OCI-LY7 (cell line): ENCODE results near the gene FREY1. TPM values are rescaled to one million over a fixed set of nuclear protein-coding genes. Genes with fewer than 3 reads are reported as not detected.

Experiments
- BruUV-seq: library from RNA; stranded (reverse); fragments of 400-500 nt; replicated peaks from 2 replicates; lab custom pipeline; 2021; lab: Mats Ljungman, UMichigan
- CTCF ChIA-PET: fragments of 300-600 bp; sonication (Branson Sonifier 250); formaldehyde crosslinking; loops from one replicate; lab custom pipeline; 2022; ENCODE audit warnings: antibody characterized with exemption; ENCODE audit not compliant: unreplicated experiment; lab: Charles Lee
- POLR2A ChIA-PET: fragments of 300-600 bp; sonication (Branson Sonifier 250); formaldehyde crosslinking; loops from one replicate; lab custom pipeline; 2022; ENCODE audit warnings: antibody characterized with exemption; lab: Charles Lee
- DNase-seq: peaks from one replicate; pipeline ENCODE4 v3.0.0-alpha.2; 2015; ENCODE audit warnings: low spot score
- H2AFZ ChIP-seq: fragments of 200-600 bp; sonication (generic), shearing (Covaris generic); 2 replicates; pipeline ENCODE4 v1.6.1; 2014; ENCODE audit warnings: mild to moderate bottlenecking, antibody characterized with exemption, low read length, moderate library complexity
- H3K27ac ChIP-seq: fragments of 200-600 bp; sonication (generic); 2 replicates; pipeline ENCODE4 v1.5.1; 2014; ENCODE audit warnings: mixed run types, low read depth, mild to moderate bottlenecking, moderate library complexity, low read length, inconsistent platforms; ENCODE audit not compliant: poor library complexity, severe bottlenecking
- H3K36me3 ChIP-seq: fragments of 200-600 bp; sonication (generic); 2 replicates; pipeline ENCODE4 v1.6.1; 2014; ENCODE audit warnings: mild to moderate bottlenecking, antibody characterized with exemption, low read length, moderate library complexity, mixed read lengths; ENCODE audit not compliant: insufficient read depth
- H3K4me1 ChIP-seq: fragments of 200-600 bp; sonication (generic); 2 replicates; pipeline ENCODE4 v1.5.1; 2014; ENCODE audit warnings: mild to moderate bottlenecking, low read length; ENCODE audit not compliant: insufficient read depth, poor library complexity, severe bottlenecking
- H3K4me2 ChIP-seq: fragments of 200-600 bp; sonication (generic); 2 replicates; pipeline ENCODE4 v1.6.1; 2014; ENCODE audit warnings: mild to moderate bottlenecking, low read length
- H3K4me3 ChIP-seq: fragments of 200-600 bp; sonication (generic); 2 replicates; pipeline ENCODE4 v1.5.1; 2014; ENCODE audit warnings: mild to moderate bottlenecking, low read depth, low read length; ENCODE audit not compliant: poor library complexity, severe bottlenecking
- H3K79me2 ChIP-seq: fragments of 200-600 bp; sonication (generic); 2 replicates; pipeline ENCODE4 v1.6.1; 2016; ENCODE audit warnings: low read depth, mild to moderate bottlenecking, low read length, moderate library complexity, mixed read lengths; ENCODE audit not compliant: insufficient read depth
- H3K9me2 ChIP-seq: fragments of 200-600 bp; sonication (generic); 2 replicates; pipeline ENCODE4 v1.6.1; 2016; ENCODE audit warnings: mild to moderate bottlenecking, low read length, mixed read lengths; ENCODE audit not compliant: insufficient read depth
- H3K9me3 ChIP-seq: fragments of 200-600 bp; sonication (generic); 2 replicates; pipeline ENCODE4 v1.6.1; 2014; ENCODE audit warnings: mild to moderate bottlenecking, mixed run types, low read length, mixed read lengths
- H4K20me1 ChIP-seq: fragments of 200-600 bp; sonication (generic); 2 replicates; pipeline ENCODE4 v1.6.1; 2014; ENCODE audit warnings: mild to moderate bottlenecking, antibody characterized with exemption, low read length, moderate library complexity, mixed read lengths; ENCODE audit not compliant: insufficient read depth
- EZH2phosphoT487 ChIP-seq: fragments of 200-600 bp; sonication (generic); IDR thresholded peaks from 2 replicates; pipeline ENCODE4 v1.6.1; 2018; ENCODE audit warnings: low read depth, borderline replicate concordance, mild to moderate bottlenecking, mixed run types, antibody characterized with exemption, low read length, moderate library complexity, mixed read lengths
- intact Hi-C: fragments of 100-400 bp; cut with micrococcal nuclease; formaldehyde crosslinking; loops from one replicate; pipeline ENCODE4 v1.10.0; 2022; ENCODE audit not compliant: unreplicated experiment
- total RNA-seq, 2 experiments: library from RNA; depleted of rRNA in 1 of 2; stranded (reverse); fragments of >200 nt in 1 of 2; shearing (Covaris generic) in 1 of 2; gene quantifications; 2 replicates each; pipeline ENCODE4 v1.2.3, GENCODE V29; 2014 to 2022
- TF ChIP-seq, protein P1 (sequence below): fragments of 200-600 bp; sonication (generic); conservative IDR thresholded peaks from 2 replicates; pipeline ENCODE4 v1.5.1; 2014; ENCODE audit warnings: mild to moderate bottlenecking, antibody characterized with exemption, low read length, moderate library complexity, mixed read lengths

The FREY1 gene
- total RNA-seq, 2 experiments from 2014 or later = 3.3 to 3.7 TPM

DNA sequence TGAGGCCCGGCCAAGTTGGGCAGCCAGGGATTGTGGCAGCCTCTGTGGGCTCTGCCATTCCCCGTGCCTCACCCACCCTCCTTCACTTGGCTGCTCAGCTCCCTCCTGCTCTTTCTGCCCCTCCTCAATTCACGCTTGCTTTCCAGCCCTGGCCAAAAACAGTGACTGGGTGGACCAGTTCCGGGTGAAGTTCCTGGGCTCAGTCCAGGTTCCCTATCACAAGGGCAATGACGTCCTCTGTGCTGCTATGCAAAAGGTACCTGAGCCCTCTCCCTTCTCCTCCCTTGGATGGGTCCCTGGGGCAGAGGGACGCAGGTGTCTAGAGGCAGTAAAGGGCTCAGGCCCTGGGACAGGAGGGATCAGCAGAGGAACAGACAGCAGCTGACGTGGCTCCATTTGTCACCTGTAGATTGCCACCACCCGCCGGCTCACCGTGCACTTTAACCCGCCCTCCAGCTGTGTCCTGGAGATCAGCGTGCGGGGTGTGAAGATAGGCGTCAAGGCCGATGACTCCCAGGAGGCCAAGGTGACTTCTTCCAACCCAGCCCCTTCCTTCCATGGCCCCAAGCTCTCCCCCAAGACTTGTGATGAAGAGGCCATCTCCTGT lies 2.7 kb downstream of the FREY1 start:
- intact Hi-C loops = no loop called here
- BruUV-seq = no TSS peak
- no peaks in the 10 kb centered on the region for H4K20me1 ChIP-seq
- no peak overlapping the region for H3K4me3 ChIP-seq
- no peaks in the 10 kb centered on the region for H3K79me2 ChIP-seq
- no peak overlapping the region for H2AFZ ChIP-seq
- peaks cover under 1% of the 10 kb centered on the region; the same call in 1 of the 2 replicates for H3K36me3 ChIP-seq
- no peaks in the 10 kb centered on the region for H3K9me3 ChIP-seq
- H3K4me2 ChIP-seq = no peak overlapping the region
- ChIA-PET POLR2A (no interaction called here), CTCF (no interaction called here)
- no peak overlapping the region for H3K27ac ChIP-seq
- no peak for DNase-seq
- TF ChIP-seq EZH2phosphoT487 = no peak
- TF ChIP-seq, protein P1, sequence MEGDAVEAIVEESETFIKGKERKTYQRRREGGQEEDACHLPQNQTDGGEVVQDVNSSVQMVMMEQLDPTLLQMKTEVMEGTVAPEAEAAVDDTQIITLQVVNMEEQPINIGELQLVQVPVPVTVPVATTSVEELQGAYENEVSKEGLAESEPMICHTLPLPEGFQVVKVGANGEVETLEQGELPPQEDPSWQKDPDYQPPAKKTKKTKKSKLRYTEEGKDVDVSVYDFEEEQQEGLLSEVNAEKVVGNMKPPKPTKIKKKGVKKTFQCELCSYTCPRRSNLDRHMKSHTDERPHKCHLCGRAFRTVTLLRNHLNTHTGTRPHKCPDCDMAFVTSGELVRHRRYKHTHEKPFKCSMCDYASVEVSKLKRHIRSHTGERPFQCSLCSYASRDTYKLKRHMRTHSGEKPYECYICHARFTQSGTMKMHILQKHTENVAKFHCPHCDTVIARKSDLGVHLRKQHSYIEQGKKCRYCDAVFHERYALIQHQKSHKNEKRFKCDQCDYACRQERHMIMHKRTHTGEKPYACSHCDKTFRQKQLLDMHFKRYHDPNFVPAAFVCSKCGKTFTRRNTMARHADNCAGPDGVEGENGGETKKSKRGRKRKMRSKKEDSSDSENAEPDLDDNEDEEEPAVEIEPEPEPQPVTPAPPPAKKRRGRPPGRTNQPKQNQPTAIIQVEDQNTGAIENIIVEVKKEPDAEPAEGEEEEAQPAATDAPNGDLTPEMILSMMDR = no peak
- no peaks in the 10 kb centered on the region for H3K9me2 ChIP-seq
- peaks cover 4% of the 10 kb centered on the region for H3K4me1 ChIP-seq

GRCh38 chr11:45902452-45903380 lies 4.4 kb downstream of the FREY1 start:
- intact Hi-C loops = no loop called here
- H3K9me3 ChIP-seq = no peaks in the 10 kb centered on the region
- ChIA-PET CTCF (no interaction called here), POLR2A (no interaction called here)
- H3K4me2 ChIP-seq = no peak overlapping the region
- no peak overlapping the region for H3K4me3 ChIP-seq
- H3K9me2 ChIP-seq = no peaks in the 10 kb centered on the region
- no peak overlapping the region for H3K27ac ChIP-seq
- H2AFZ ChIP-seq = no peak overlapping the region
- no peak for DNase-seq
- H3K4me1 ChIP-seq = peaks cover 13% of the 10 kb centered on the region
- H3K36me3 ChIP-seq = no peaks in the 10 kb centered on the region
- no peaks in the 10 kb centered on the region for H3K79me2 ChIP-seq
- no peak for TF ChIP-seq EZH2phosphoT487
- TF ChIP-seq, protein P1 = no peak
- no peaks in the 10 kb centered on the region for H4K20me1 ChIP-seq
- BruUV-seq = no TSS peak
